Stimulated activated CD4-positive, alpha-beta T cell treated with anti-CD3 and anti-CD28 coated beads, Interleukin-1b, Interleukin-23, amount 100 ng/mL, for 4 hours (primary cell): ENCODE measurements around the gene C2CD3.

Source experiments
- DNase-seq, 2 donors: peaks; one replicate each; pipeline ENCODE4 v3.0.0-alpha.2; 2020; ENCODE audit warnings: low read depth in 2 of 2

The C2CD3 gene

GRCh38 chr11:74170694-74171629 is at the start of gene C2CD3, which contains the start of gene PPME1:
Gene C2CD3, minus strand, starts transcription at chr11:74171002. Its CDS starts 210 bp downstream, at chr11:74170792.
Gene PPME1, plus strand, starts transcription at chr11:74171289. Its CDS starts 133 bp downstream, at chr11:74171422.
- DNase-seq = peak; percentile 87 to 92

- DNase-seq = no peak
Observed at GRCh38 chr11:74220376-74220775, 49.6 kb upstream of the C2CD3 start.

- DNase-seq = no peak
Observed at GRCh38 chr11:74212533-74212932, 41.7 kb upstream of the C2CD3 start.

GRCh38 chr11:74208507-74208906 is 37.7 kb upstream of the C2CD3 start:
- no peak for DNase-seq

GRCh38 chr11:74206746-74207145 is 35.9 kb upstream of the C2CD3 start:
- no peak for DNase-seq

GRCh38 chr11:74205181-74205580 is 34.4 kb upstream of the C2CD3 start:
- no peak for DNase-seq

GRCh38 chr11:74204701-74205100 is 33.9 kb upstream of the C2CD3 start:
- no peak for DNase-seq

- DNase-seq = no peak
Observed at GRCh38 chr11:74203966-74204365, 33.2 kb upstream of the C2CD3 start.

GRCh38 chr11:74196781-74197486 is 26.1 kb upstream of the C2CD3 start:
- no peak for DNase-seq

- DNase-seq = no peak
Observed at GRCh38 chr11:74195828-74196227, 25.0 kb upstream of the C2CD3 start.

- DNase-seq = no peak
Observed at GRCh38 chr11:74185695-74186094, 14.9 kb upstream of the C2CD3 start.

- DNase-seq = no peak
Observed at GRCh38 chr11:74185285-74185684, 14.5 kb upstream of the C2CD3 start.

- no peak for DNase-seq
Observed at GRCh38 chr11:74182635-74183034, 11.8 kb upstream of the C2CD3 start.

- DNase-seq = no peak
Observed at GRCh38 chr11:74179234-74180052, 8.6 kb upstream of the C2CD3 start.

- no peak for DNase-seq
Observed at GRCh38 chr11:74175920-74176319, 5.1 kb upstream of the C2CD3 start.

GRCh38 chr11:74171997-74172396 is 1.2 kb upstream of the C2CD3 start:
- DNase-seq = no peak

- no peak for DNase-seq
Observed at GRCh38 chr11:74171630-74171968, 797 bp upstream of the C2CD3 start.

- no peak for DNase-seq
Observed at GRCh38 chr11:74169738-74170458, 904 bp downstream of the C2CD3 start.

GRCh38 chr11:74168838-74169237 is 2.0 kb downstream of the C2CD3 start:
- DNase-seq = no peak

- no peak for DNase-seq
Observed at GRCh38 chr11:74162681-74163467, 7.9 kb downstream of the C2CD3 start.

GRCh38 chr11:74159642-74160041 is 11.2 kb downstream of the C2CD3 start:
- DNase-seq = no peak
